OCI-LY7 (cell line): ENCODE measurements around the gene DUSP12. TPM values are rescaled to one million over a fixed set of nuclear protein-coding genes. Genes with fewer than 3 reads are reported as not detected.

Experiments
- BruUV-seq: library from RNA; stranded (reverse); fragments of 400-500 nt; replicated peaks from 2 replicates; lab custom pipeline; 2021; lab: Mats Ljungman, UMichigan
- CTCF ChIA-PET: fragments of 300-600 bp; sonication (Branson Sonifier 250); formaldehyde crosslinking; loops from one replicate; lab custom pipeline; 2022; ENCODE audit warnings: antibody characterized with exemption; ENCODE audit not compliant: unreplicated experiment; lab: Charles Lee
- POLR2A ChIA-PET: fragments of 300-600 bp; sonication (Branson Sonifier 250); formaldehyde crosslinking; loops from one replicate; lab custom pipeline; 2022; ENCODE audit warnings: antibody characterized with exemption; lab: Charles Lee
- DNase-seq: peaks from one replicate; pipeline ENCODE4 v3.0.0-alpha.2; 2015; ENCODE audit warnings: low spot score
- H2AFZ ChIP-seq: fragments of 200-600 bp; sonication (generic), shearing (Covaris generic); 2 replicates; pipeline ENCODE4 v1.6.1; 2014; ENCODE audit warnings: mild to moderate bottlenecking, antibody characterized with exemption, low read length, moderate library complexity
- H3K27ac ChIP-seq: fragments of 200-600 bp; sonication (generic); 2 replicates; pipeline ENCODE4 v1.5.1; 2014; ENCODE audit warnings: mixed run types, low read depth, mild to moderate bottlenecking, moderate library complexity, low read length, inconsistent platforms; ENCODE audit not compliant: poor library complexity, severe bottlenecking
- H3K36me3 ChIP-seq: fragments of 200-600 bp; sonication (generic); 2 replicates; pipeline ENCODE4 v1.6.1; 2014; ENCODE audit warnings: mild to moderate bottlenecking, antibody characterized with exemption, low read length, moderate library complexity, mixed read lengths; ENCODE audit not compliant: insufficient read depth
- H3K4me1 ChIP-seq: fragments of 200-600 bp; sonication (generic); 2 replicates; pipeline ENCODE4 v1.5.1; 2014; ENCODE audit warnings: mild to moderate bottlenecking, low read length; ENCODE audit not compliant: insufficient read depth, poor library complexity, severe bottlenecking
- H3K4me2 ChIP-seq: fragments of 200-600 bp; sonication (generic); 2 replicates; pipeline ENCODE4 v1.6.1; 2014; ENCODE audit warnings: mild to moderate bottlenecking, low read length
- H3K4me3 ChIP-seq: fragments of 200-600 bp; sonication (generic); 2 replicates; pipeline ENCODE4 v1.5.1; 2014; ENCODE audit warnings: mild to moderate bottlenecking, low read depth, low read length; ENCODE audit not compliant: poor library complexity, severe bottlenecking
- H3K79me2 ChIP-seq: fragments of 200-600 bp; sonication (generic); 2 replicates; pipeline ENCODE4 v1.6.1; 2016; ENCODE audit warnings: low read depth, mild to moderate bottlenecking, low read length, moderate library complexity, mixed read lengths; ENCODE audit not compliant: insufficient read depth
- H3K9me2 ChIP-seq: fragments of 200-600 bp; sonication (generic); 2 replicates; pipeline ENCODE4 v1.6.1; 2016; ENCODE audit warnings: mild to moderate bottlenecking, low read length, mixed read lengths; ENCODE audit not compliant: insufficient read depth
- H3K9me3 ChIP-seq: fragments of 200-600 bp; sonication (generic); 2 replicates; pipeline ENCODE4 v1.6.1; 2014; ENCODE audit warnings: mild to moderate bottlenecking, mixed run types, low read length, mixed read lengths
- H4K20me1 ChIP-seq: fragments of 200-600 bp; sonication (generic); 2 replicates; pipeline ENCODE4 v1.6.1; 2014; ENCODE audit warnings: mild to moderate bottlenecking, antibody characterized with exemption, low read length, moderate library complexity, mixed read lengths; ENCODE audit not compliant: insufficient read depth
- EZH2phosphoT487 ChIP-seq: fragments of 200-600 bp; sonication (generic); IDR thresholded peaks from 2 replicates; pipeline ENCODE4 v1.6.1; 2018; ENCODE audit warnings: low read depth, borderline replicate concordance, mild to moderate bottlenecking, mixed run types, antibody characterized with exemption, low read length, moderate library complexity, mixed read lengths
- intact Hi-C: fragments of 100-400 bp; cut with micrococcal nuclease; formaldehyde crosslinking; loops from one replicate; pipeline ENCODE4 v1.10.0; 2022; ENCODE audit not compliant: unreplicated experiment
- total RNA-seq, 2 experiments: library from RNA; depleted of rRNA in 1 of 2; stranded (reverse); fragments of >200 nt in 1 of 2; shearing (Covaris generic) in 1 of 2; gene quantifications; 2 replicates each; pipeline ENCODE4 v1.2.3, GENCODE V29; 2014 to 2022
- TF ChIP-seq, protein P1 (sequence below): fragments of 200-600 bp; sonication (generic); conservative IDR thresholded peaks from 2 replicates; pipeline ENCODE4 v1.5.1; 2014; ENCODE audit warnings: mild to moderate bottlenecking, antibody characterized with exemption, low read length, moderate library complexity, mixed read lengths

Gene DUSP12
- total RNA-seq, 2 experiments from 2014 or later = 37.3 to 43.9 TPM

DNA sequence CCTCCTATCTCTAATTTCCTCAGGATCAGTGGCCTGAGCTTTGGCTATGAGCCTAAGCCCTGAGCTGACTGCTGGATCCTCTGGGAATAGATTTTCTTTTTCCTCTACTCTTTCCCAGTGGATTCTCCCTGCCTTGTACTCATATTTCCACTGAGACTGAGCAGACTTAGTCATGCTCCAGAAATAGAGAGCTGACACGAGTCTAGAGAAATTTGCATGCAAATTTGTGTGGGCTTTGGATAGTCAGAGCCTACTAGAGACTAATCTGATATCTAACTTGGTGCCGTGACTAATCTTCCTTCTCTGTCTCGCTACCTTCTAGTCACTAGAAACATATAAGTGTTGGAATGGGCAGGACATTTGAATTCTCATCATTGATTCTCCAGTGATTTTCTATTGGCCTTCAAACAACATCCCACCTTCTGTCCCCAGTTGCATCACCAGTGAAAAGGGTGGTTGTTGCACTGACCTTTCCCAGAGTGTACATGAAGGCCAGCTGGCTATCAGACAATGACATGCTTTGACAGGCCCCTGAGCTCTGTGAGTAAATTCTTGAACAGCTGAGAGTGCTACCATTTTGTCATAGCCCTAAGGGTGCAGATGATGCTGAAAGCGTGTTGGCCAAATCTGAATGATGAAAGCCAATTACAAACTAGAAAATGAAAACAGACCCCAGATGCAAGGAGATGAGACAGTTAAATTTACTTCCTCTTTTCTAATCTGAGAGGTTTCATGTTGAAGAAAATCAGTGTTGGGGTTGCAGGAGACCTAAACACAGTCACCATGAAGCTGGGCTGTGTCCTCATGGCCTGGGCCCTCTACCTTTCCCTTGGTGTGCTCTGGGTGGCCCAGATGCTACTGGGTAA is 42.9 kb upstream of the DUSP12 start, which contains the start of gene FCRLA:
Gene FCRLA, plus strand, starts transcription at position 748 of the 866 bp plus-strand sequence. Its CDS starts 36 bp downstream, at position 784.
- Histone ChIP-seq H3K4me1 (peaks cover 55% of the 10 kb centered on the region), H4K20me1 (peaks cover 15% of the 10 kb centered on the region), H2AFZ (peak within 1 kb of the TSS; percentile 71; the same call in 1 of the 2 replicates), H3K9me2 (no peaks in the 10 kb centered on the region), H3K4me2 (peak within 1 kb of the TSS; percentile 99), H3K27ac (peak within 1 kb of the TSS; percentile 96), H3K36me3 (peaks cover 42% of the 10 kb centered on the region), H3K4me3 (peak within 1 kb of the TSS; percentile 80), H3K9me3 (no peaks in the 10 kb centered on the region), H3K79me2 (peaks cover 58% of the 10 kb centered on the region)
- TF ChIP-seq, protein P1, sequence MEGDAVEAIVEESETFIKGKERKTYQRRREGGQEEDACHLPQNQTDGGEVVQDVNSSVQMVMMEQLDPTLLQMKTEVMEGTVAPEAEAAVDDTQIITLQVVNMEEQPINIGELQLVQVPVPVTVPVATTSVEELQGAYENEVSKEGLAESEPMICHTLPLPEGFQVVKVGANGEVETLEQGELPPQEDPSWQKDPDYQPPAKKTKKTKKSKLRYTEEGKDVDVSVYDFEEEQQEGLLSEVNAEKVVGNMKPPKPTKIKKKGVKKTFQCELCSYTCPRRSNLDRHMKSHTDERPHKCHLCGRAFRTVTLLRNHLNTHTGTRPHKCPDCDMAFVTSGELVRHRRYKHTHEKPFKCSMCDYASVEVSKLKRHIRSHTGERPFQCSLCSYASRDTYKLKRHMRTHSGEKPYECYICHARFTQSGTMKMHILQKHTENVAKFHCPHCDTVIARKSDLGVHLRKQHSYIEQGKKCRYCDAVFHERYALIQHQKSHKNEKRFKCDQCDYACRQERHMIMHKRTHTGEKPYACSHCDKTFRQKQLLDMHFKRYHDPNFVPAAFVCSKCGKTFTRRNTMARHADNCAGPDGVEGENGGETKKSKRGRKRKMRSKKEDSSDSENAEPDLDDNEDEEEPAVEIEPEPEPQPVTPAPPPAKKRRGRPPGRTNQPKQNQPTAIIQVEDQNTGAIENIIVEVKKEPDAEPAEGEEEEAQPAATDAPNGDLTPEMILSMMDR = no peak
- no peak for TF ChIP-seq EZH2phosphoT487
- DNase-seq = peak; percentile 94
- intact Hi-C loops = loop anchor here (1.0 to 5.0 kb wide), 4 partner anchors 20 to 791 kb away; partner anchors contain the start of gene UHMK1
- TSS peak; percentile 72 for BruUV-seq
- ChIA-PET POLR2A (interaction anchor here (0.6 to 5.8 kb wide), 14 partner anchors 10 to 287 kb away, joined by 3 to 64 read pairs (median 13); partner anchors contain the start of genes DUSP12 and FCRLB), CTCF (interaction anchor here (0.9 to 2.1 kb wide), 2 partner anchors 20 to 32 kb away, joined by 4 to 12 read pairs; no protein-coding TSS in a partner anchor)

DNA sequence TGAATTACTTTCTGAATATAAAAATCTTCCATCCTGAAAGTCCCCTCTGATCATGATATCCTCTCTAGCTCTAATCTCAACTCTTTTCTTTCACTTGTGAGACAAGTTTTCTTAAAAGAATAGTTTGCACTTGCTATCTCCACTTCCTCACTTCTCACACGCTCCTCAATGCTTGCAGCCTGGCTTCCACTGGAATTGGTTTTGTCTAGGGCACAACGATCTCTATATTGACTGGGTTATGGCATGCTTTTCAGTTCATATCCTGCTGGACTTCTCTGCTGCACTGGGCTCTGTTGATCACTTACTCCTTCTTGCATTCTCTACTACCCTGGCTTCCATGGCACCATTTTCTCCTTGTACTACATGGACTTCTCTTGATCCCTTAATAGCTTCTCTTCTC is 42.1 kb upstream of the DUSP12 start:
- intact Hi-C loops = loop anchor here (1.0 to 5.0 kb wide), 4 partner anchors 19 to 790 kb away; partner anchors contain the start of gene UHMK1
- no peak for TF ChIP-seq EZH2phosphoT487
- peak overlapping the region; percentile 96 for H3K27ac ChIP-seq

DNA sequence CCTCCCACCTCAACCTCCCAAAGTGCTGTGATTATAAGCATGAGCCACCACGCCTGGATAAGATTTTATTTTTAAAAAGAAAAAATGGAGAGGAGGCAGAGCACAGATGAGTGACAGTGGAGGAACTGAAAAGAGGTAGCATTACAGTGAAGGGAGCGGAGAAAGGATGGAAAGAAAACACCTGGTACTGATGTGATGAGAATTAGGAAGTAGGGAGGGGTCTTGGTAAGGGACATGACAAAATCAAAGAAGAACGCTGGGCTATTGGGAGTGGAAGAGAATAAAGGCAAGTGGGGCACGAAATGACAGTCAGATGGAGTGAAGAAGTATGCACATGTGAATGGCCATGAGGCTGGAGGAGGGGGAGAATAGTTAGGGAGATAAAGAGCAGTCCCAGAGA is 40.2 kb upstream of the DUSP12 start:
- intact Hi-C loops = loop anchor here (5.0 kb wide), 2 partner anchors 62 to 788 kb away; partner anchors contain the start of gene UHMK1
- H2AFZ ChIP-seq = no peak overlapping the region
- peak overlapping the region; percentile 96 for H3K27ac ChIP-seq
- H3K4me3 ChIP-seq = peak overlapping the region; percentile 80
- peaks cover 66% of the 10 kb centered on the region for H3K4me1 ChIP-seq
- TF ChIP-seq, protein P1 = no peak
- no peak for TF ChIP-seq EZH2phosphoT487
- POLR2A ChIA-PET = interaction anchor here (0.6 to 5.8 kb wide), 8 partner anchors 7 to 204 kb away, joined by 3 to 64 read pairs (median 18); partner anchors contain the start of genes DUSP12 and FCRLB
- peak overlapping the region; percentile 99 for H3K4me2 ChIP-seq
- H3K79me2 ChIP-seq = peaks cover 64% of the 10 kb centered on the region
- CTCF ChIA-PET = interaction anchor here (1.0 kb wide), 1 partner anchor 13 kb away, joined by 4 read pairs; no protein-coding TSS in a partner anchor
- DNase-seq = peak; percentile 70
- H3K9me2 ChIP-seq = no peaks in the 10 kb centered on the region
- peaks cover 15% of the 10 kb centered on the region for H4K20me1 ChIP-seq
- no peaks in the 10 kb centered on the region for H3K9me3 ChIP-seq
- H3K36me3 ChIP-seq = peaks cover 69% of the 10 kb centered on the region
- BruUV-seq = no TSS peak

More for the DNA sequence above, 42.1 kb upstream of the DUSP12 start:
- peaks cover 63% of the 10 kb centered on the region for H3K4me1 ChIP-seq
- no peak overlapping the region for H2AFZ ChIP-seq
- peak overlapping the region; percentile 80 for H3K4me3 ChIP-seq
- H3K36me3 ChIP-seq = peaks cover 50% of the 10 kb centered on the region
- no peaks in the 10 kb centered on the region for H3K9me2 ChIP-seq
- peaks cover 62% of the 10 kb centered on the region for H3K79me2 ChIP-seq
- BruUV-seq = TSS peak; percentile 84
- H3K9me3 ChIP-seq = no peaks in the 10 kb centered on the region
- DNase-seq = no peak
- H4K20me1 ChIP-seq = peaks cover 15% of the 10 kb centered on the region
- POLR2A ChIA-PET = interaction anchor here (0.6 to 5.8 kb wide), 15 partner anchors 9 to 482 kb away, joined by 3 to 64 read pairs (median 12); partner anchors contain the start of genes DUSP12, FCRLB and TOMM40L
- CTCF ChIA-PET = interaction anchor here (0.6 to 2.1 kb wide), 4 partner anchors 19 to 33 kb away, joined by 3 to 12 read pairs (median 4); no protein-coding TSS in a partner anchor
- H3K4me2 ChIP-seq = peak overlapping the region; percentile 99
